Fibroblast of villous mesenchyme (primary cell): ENCODE measurements around the gene SLC17A9. TPM values are rescaled to one million over a fixed set of nuclear protein-coding genes. Genes with fewer than 3 reads are reported as not detected.
A peak's percentile ranks its signal among the peaks of the same experiment; 100 is the strongest.

Experiments
- DNase-seq: peaks from one replicate; pipeline ENCODE4 v3.0.0-alpha.2; 2010; ENCODE audit warnings: low read depth
- H3K4me3 ChIP-seq: 2 replicates; pipeline ENCODE4 v1.5.1; 2011; ENCODE audit warnings: low read depth, mild to moderate bottlenecking, low read length
- CTCF ChIP-seq: IDR thresholded peaks from 2 replicates; pipeline ENCODE4 v1.5.1; 2012; ENCODE audit warnings: low read depth, mild to moderate bottlenecking, low read length; ENCODE audit not compliant: insufficient read depth
- total RNA-seq: library from RNA; depleted of rRNA; stranded (reverse); fragments of >200 nt; gene quantifications from 2 replicates; pipeline ENCODE4 v1.2.3, GENCODE V29; 2012

The SLC17A9 gene
- total RNA-seq, 1 donor: 23.7 TPM

GRCh38 chr20:62914970-62915457 lies 37.5 kb upstream of the SLC17A9 start:
- H3K4me3 ChIP-seq: no peak overlapping the region
- peak; percentile 33 for DNase-seq
- TF ChIP-seq CTCF: no peak

- no peak for TF ChIP-seq CTCF
These were observed 35.6 kb upstream of the SLC17A9 start for GRCh38 chr20:62916703-62917476.

GRCh38 chr20:62917720-62918119 lies 34.8 kb upstream of the SLC17A9 start:
- no peak for DNase-seq
- no peak for TF ChIP-seq CTCF

More at GRCh38 chr20:62916703-62917476, 35.6 kb upstream of the SLC17A9 start:
- DNase-seq: no peak
- H3K4me3 ChIP-seq: no peak overlapping the region

GRCh38 chr20:62918147-62918546 lies 34.4 kb upstream of the SLC17A9 start:
- TF ChIP-seq CTCF: no peak
- H3K4me3 ChIP-seq: no peak overlapping the region
- DNase-seq: no peak

More at GRCh38 chr20:62917720-62918119, 34.8 kb upstream of the SLC17A9 start:
- no peak overlapping the region for H3K4me3 ChIP-seq

GRCh38 chr20:62918831-62919230 lies 33.7 kb upstream of the SLC17A9 start:
- no peak for TF ChIP-seq CTCF
- H3K4me3 ChIP-seq: no peak overlapping the region
- DNase-seq: no peak

GRCh38 chr20:62920039-62920645 lies 32.4 kb upstream of the SLC17A9 start:
- TF ChIP-seq CTCF: no peak
- no peak overlapping the region for H3K4me3 ChIP-seq
- no peak for DNase-seq
